ENCODE measurements around the gene UQCR11. TPM values are rescaled to one million over a fixed set of nuclear protein-coding genes. Genes with fewer than 3 reads are reported as not detected.

UQCR11 gene
- total and polyA plus RNA-seq, 2 of the 8 experiments (the other 6 are each of a cell fraction or from before 2014, with no cell fraction given), result 162 to 171 TPM

GRCh38 chr19:1553415-1553814 lies 51.8 kb downstream of the UQCR11 start:
- Histone ChIP-seq H3K18ac (ENCODE audit: extremely low read depth, low read length) (no peak overlapping the region), H3K9ac (replicated peaks in 1 of 4; ENCODE audit: extremely low read depth in 1 of 4, low read depth in 3 of 4, low read length in 3 of 4) (no peak overlapping the region), H3K27ac (ENCODE audit: low read depth, low read length) (no peak overlapping the region), H4K8ac (ENCODE audit: extremely low read depth, insufficient read depth, low read length) (no peak overlapping the region), H3K79me2 (ENCODE audit: control insufficient read depth in 1 of 2, insufficient read depth in 2 of 2, low read length in 2 of 2) (peaks cover 0 to under 1% of the 10 kb centered on the region in 2 experiments; a peak in 1 of 4 replicates), H3K27me3 (replicated peaks in 1 of 4; ENCODE audit: control insufficient read depth in 3 of 4, extremely low read depth in 1 of 4, insufficient read depth in 3 of 4, low read length in 3 of 4) (no peaks in the 10 kb centered on the region), H4K20me1 (replicated peaks in 1 of 2; ENCODE audit: control insufficient read depth in 1 of 2, insufficient read depth in 2 of 2, low read length in 2 of 2) (peaks cover 9 to 16% of the 10 kb centered on the region in 2 experiments), H2BK12ac (ENCODE audit: low read depth, low read length) (no peak overlapping the region), H2BK120ac (replicated peaks; ENCODE audit: low read depth, low read length) (no peak overlapping the region), H4K91ac (replicated peaks; ENCODE audit: insufficient read length, low read length) (no peak overlapping the region), H3K4ac (replicated peaks; ENCODE audit: insufficient read length, low read depth, low read length) (no peak overlapping the region), H3K4me2 (ENCODE audit: insufficient read depth in 1 of 2, low read depth in 2 of 2, low read length in 2 of 2) (no peak overlapping the region), H3K23me2 (ENCODE audit: low read depth, low read length) (peaks cover 11% of the 10 kb centered on the region; the same call in 1 of the 2 replicates), H3K4me1 (replicated peaks in 1 of 4; ENCODE audit: control insufficient read depth in 3 of 4, insufficient read depth in 4 of 4, low read length in 3 of 4) (no peaks in the 10 kb centered on the region), H3K14ac (ENCODE audit: insufficient read length) (no peak overlapping the region), H3K36me3 (ENCODE audit: control insufficient read depth in 2 of 4, insufficient read depth in 4 of 4, low read length in 3 of 4) (peaks cover 0 to 16% (median 1%) of the 10 kb centered on the region in 4 experiments; a peak in 4 of 8 replicates), H2BK20ac (ENCODE audit: low read length) (no peak overlapping the region), H3K79me1 (ENCODE audit: low read depth, low read length) (peaks cover 3% of the 10 kb centered on the region; the same call in 1 of the 2 replicates), H2BK5ac (ENCODE audit: low read depth, low read length) (no peak overlapping the region), H2BK15ac (ENCODE audit: low read length) (no peak overlapping the region), H3K9me3 (ENCODE audit: insufficient read depth in 2 of 2, low read depth in 1 of 2, low read length in 1 of 2) (no peaks in the 10 kb centered on the region; a peak in 1 of 4 replicates), H3K4me3 (ENCODE audit: extremely low read depth in 1 of 4, insufficient read depth in 2 of 4, low read depth in 3 of 4, low read length in 4 of 4) (no peak overlapping the region), H4K5ac (ENCODE audit: insufficient read length, low read depth, low read length) (no peak overlapping the region), H3K23ac (ENCODE audit: insufficient read length) (no peak overlapping the region), H3K56ac (replicated peaks; ENCODE audit: insufficient read length, low read depth, low read length) (no peak overlapping the region), H2AFZ (ENCODE audit: low read length) (no peak overlapping the region), H2AK5ac (ENCODE audit: low read depth, low read length) (no peak overlapping the region)
- FAIRE-seq (no peak), DNase-seq (ENCODE audit: low read depth in 1 of 2, low spot score in 2 of 2) (no peak)
- CTCF ChIA-PET (ENCODE audit: partially characterized antibody), result interaction anchor here (0.6 to 1.5 kb wide), 4 partner anchors 8 to 610 kb away, joined by 3 to 6 read pairs (median 4); partner anchors contain the start of gene DOT1L
- WGBS, 2 experiments (ENCODE audit: extremely low coverage in 1 of 2, insufficient coverage in 1 of 2, insufficient read length in 1 of 2, insufficient replicate concordance in 2 of 2, low coverage in 1 of 2, low lambda C conversion rate in 2 of 2, missing lambda C conversion rate in 1 of 2), result 90% methylated on average over 10 of the region's 10 CpGs; no CpG with 5 or more reads in 1 of the 2 experiments
- POLR2A ChIA-PET (ENCODE audit: partially characterized antibody), result interaction anchor here (1.2 to 1.9 kb wide), 4 partner anchors 9 to 40 kb away, joined by 3 to 6 read pairs (median 4); partner anchors contain the start of gene MBD3
- no peak for TF ChIP-seq CTBP2 (IDR thresholded peaks at IDR 0.05; ENCODE audit: borderline replicate concordance, insufficient read depth, insufficient read length, low read length)
- TF ChIP-seq USF2 (IDR thresholded peaks at IDR 0.05; ENCODE audit: low read length), result no peak
- TF ChIP-seq RXRA (IDR thresholded peaks at IDR 0.05; ENCODE audit: insufficient read depth, low read depth, low read length), result no peak
- no peak for TF ChIP-seq NANOG (IDR thresholded peaks at IDR 0.05; ENCODE audit: insufficient read depth, low read depth, low read length, poor library complexity, severe bottlenecking)
- TF ChIP-seq MAFK (IDR thresholded peaks at IDR 0.05; ENCODE audit: low read depth, low read length), result no peak
- no peak for TF ChIP-seq SIRT6 (IDR thresholded peaks at IDR 0.05; ENCODE audit: low read length)
- no peak for TF ChIP-seq YY1 (IDR thresholded peaks at IDR 0.05; ENCODE audit: low read depth, low read length)
- TF ChIP-seq RNF2 (IDR thresholded peaks at IDR 0.05; ENCODE audit: borderline replicate concordance, low read depth, low read length, missing control alignments, poor library complexity, severe bottlenecking), result no peak
- TF ChIP-seq GTF2F1 (IDR thresholded peaks at IDR 0.05; ENCODE audit: borderline replicate concordance, low read depth, low read length), result no peak
- no peak for TF ChIP-seq TBP (IDR thresholded peaks at IDR 0.05; ENCODE audit: low read depth, low read length)
- TF ChIP-seq EGR1 (IDR thresholded peaks at IDR 0.05; ENCODE audit: borderline replicate concordance, low read depth, low read length), result no peak
- TF ChIP-seq POU5F1 (IDR thresholded peaks at IDR 0.05; ENCODE audit: low read depth, low read length), result no peak
